ENCODE data around the gene BEND5.

- TF ChIP-seq POLR2AphosphoS5 (IDR thresholded peaks at IDR 0.05; ENCODE audit: low read depth, low read length) (no peak), TAF1 (IDR thresholded peaks at IDR 0.05; ENCODE audit: low read depth, low read length) (no peak), MAX (IDR thresholded peaks at IDR 0.05) (no peak), E2F6 (IDR thresholded peaks at IDR 0.05) (no peak), POLR2A (IDR thresholded peaks at IDR 0.05; ENCODE audit: control extremely low read depth in 1 of 2, low read depth in 2 of 2, low read length in 2 of 2) (no peak), CEBPB (IDR thresholded peaks at IDR 0.05; ENCODE audit: low read depth, low read length) (no peak), BCL11A (IDR thresholded peaks at IDR 0.05; ENCODE audit: low read depth in 2 of 2, low read length in 2 of 2) (no peak), CTCF (IDR thresholded peaks at IDR 0.05; ENCODE audit: control extremely low read depth in 1 of 3, insufficient read depth in 1 of 3, low read depth in 1 of 3, low read length in 3 of 3) (no peak), RAD21 (IDR thresholded peaks at IDR 0.05 in 1 of 2, conservative IDR thresholded peaks at IDR 0.05 in 1 of 2; ENCODE audit: low read depth in 2 of 2, low read length in 2 of 2) (no peak), BRCA1 (IDR thresholded peaks at IDR 0.05; ENCODE audit: low read depth, low read length) (no peak)
Observed at GRCh38 chr1:48744032-48744431, 32.7 kb downstream of the BEND5 start.

All from H1 (cell line).